Measurements from ENCODE around the gene TMX4. TPM values are rescaled to one million over a fixed set of nuclear protein-coding genes. Genes with fewer than 3 reads are reported as not detected.
"Not testable (repeated sequence)": the region's sequence is repeated elsewhere in the genome, so short reads cannot be mapped to it uniquely, and the experiment has no call there.

The TMX4 gene
- polyA plus RNA-seq, 1 donor (not counting 4 experiments of a cell fraction or from before 2014, with no cell fraction given): 5.9 TPM

DNA sequence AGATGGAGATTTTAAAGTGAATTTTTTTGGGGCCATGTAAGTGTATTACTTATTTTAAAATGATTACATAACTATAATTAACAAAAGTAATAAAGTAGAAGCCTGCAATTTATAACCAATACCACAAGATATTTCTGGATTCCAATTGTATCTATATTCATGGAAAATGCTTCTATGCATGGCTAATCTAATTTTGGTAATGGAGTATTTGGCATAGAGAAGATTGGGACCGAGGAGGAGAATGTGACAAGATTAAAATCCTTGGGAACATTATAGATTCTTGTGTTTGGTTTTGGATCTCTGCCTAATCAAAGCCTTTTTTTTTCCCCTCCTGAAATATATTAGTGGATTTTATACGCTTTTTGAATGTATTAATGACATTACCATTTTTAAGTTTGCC is 12.9 kb upstream of the TMX4 start:
- H3K27me3 ChIP-seq (ENCODE audit: control insufficient read depth, extremely low read depth, insufficient read depth, low read length): no peaks in the 10 kb centered on the region
- no peaks in the 10 kb centered on the region for H3K36me3 ChIP-seq (ENCODE audit: control insufficient read depth in 2 of 2, extremely low read depth in 1 of 2, insufficient read depth in 2 of 2, low read length in 2 of 2)
- no peaks in the 10 kb centered on the region for H3K79me2 ChIP-seq (ENCODE audit: control insufficient read depth, insufficient read depth, low read length)
- no peak for FAIRE-seq
- H2AFZ ChIP-seq (ENCODE audit: control insufficient read depth, low read length): no peak overlapping the region
- no peaks in the 10 kb centered on the region for H3K9me1 ChIP-seq (ENCODE audit: control insufficient read depth, extremely low read depth, insufficient read depth, low read length)
- H3K9me3 ChIP-seq (ENCODE audit: control insufficient read depth, low read depth, low read length): no peaks in the 10 kb centered on the region
- no peaks in the 10 kb centered on the region for H4K20me1 ChIP-seq (ENCODE audit: control insufficient read depth, extremely low read depth, insufficient read depth, low read length)
- H3K4me3 ChIP-seq (ENCODE audit: control insufficient read depth in 2 of 3, extremely low read depth in 1 of 3, insufficient read depth in 2 of 3, low read depth in 1 of 3, low read length in 3 of 3): no peak overlapping the region
- no peaks in the 10 kb centered on the region for H3K4me1 ChIP-seq (ENCODE audit: control insufficient read depth, extremely low read depth, insufficient read depth, low read length)
- DNase-seq (ENCODE audit: low read depth, low spot score): no peak
- no peak overlapping the region for H3K9ac ChIP-seq (ENCODE audit: control insufficient read depth, extremely low read depth, insufficient read depth, low read length)
- dilution Hi-C loops (cut with MboI; ENCODE audit: extremely low pct_ligation_motif_present, low sequenced_read_pairs): loop anchor here (25.0 kb wide), 1 partner anchor 680 kb away; no protein-coding TSS in a partner anchor
- TF ChIP-seq EZH2 (IDR thresholded peaks at IDR 0.05; ENCODE audit: low read length): no peak
- TF ChIP-seq, protein P1, sequence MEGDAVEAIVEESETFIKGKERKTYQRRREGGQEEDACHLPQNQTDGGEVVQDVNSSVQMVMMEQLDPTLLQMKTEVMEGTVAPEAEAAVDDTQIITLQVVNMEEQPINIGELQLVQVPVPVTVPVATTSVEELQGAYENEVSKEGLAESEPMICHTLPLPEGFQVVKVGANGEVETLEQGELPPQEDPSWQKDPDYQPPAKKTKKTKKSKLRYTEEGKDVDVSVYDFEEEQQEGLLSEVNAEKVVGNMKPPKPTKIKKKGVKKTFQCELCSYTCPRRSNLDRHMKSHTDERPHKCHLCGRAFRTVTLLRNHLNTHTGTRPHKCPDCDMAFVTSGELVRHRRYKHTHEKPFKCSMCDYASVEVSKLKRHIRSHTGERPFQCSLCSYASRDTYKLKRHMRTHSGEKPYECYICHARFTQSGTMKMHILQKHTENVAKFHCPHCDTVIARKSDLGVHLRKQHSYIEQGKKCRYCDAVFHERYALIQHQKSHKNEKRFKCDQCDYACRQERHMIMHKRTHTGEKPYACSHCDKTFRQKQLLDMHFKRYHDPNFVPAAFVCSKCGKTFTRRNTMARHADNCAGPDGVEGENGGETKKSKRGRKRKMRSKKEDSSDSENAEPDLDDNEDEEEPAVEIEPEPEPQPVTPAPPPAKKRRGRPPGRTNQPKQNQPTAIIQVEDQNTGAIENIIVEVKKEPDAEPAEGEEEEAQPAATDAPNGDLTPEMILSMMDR (optimal IDR thresholded peaks at IDR 0.05 in 1 of 3, IDR thresholded peaks at IDR 0.05 in 1 of 3, conservative IDR thresholded peaks at IDR 0.05 in 1 of 3; ENCODE audit: extremely low read depth in 1 of 3, insufficient read depth in 2 of 3, low read length in 3 of 3): no peak
- no peak overlapping the region for H3K27ac ChIP-seq (ENCODE audit: control insufficient read depth, insufficient read depth, low read length)
- no peak overlapping the region for H3K4me2 ChIP-seq (ENCODE audit: control insufficient read depth, extremely low read depth, insufficient read depth, low read depth, low read length)

DNA sequence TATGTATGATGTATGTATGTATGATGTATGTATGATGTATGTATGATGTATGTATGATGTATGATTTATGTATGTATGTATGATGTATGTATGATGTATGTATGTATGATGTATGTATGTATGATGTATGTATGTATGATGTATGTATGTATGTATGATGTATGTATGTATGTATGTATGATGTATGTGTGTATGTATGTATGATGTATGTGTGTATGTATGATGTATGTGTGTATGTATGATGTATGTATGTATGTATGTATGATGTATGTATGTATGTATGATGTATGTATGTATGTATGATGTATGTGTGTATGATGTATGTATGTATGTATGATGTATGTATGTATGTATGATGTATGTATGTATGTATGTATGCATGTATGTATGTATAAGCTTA is 12.0 kb upstream of the TMX4 start:
- FAIRE-seq: not testable (repeated sequence)
- dilution Hi-C loops (cut with MboI; ENCODE audit: extremely low pct_ligation_motif_present, low sequenced_read_pairs): loop anchor here (25.0 kb wide), 1 partner anchor 681 kb away; no protein-coding TSS in a partner anchor

More for the DNA sequence above, 12.0 kb upstream of the TMX4 start:
- H3K4me2 ChIP-seq (ENCODE audit: control insufficient read depth, extremely low read depth, insufficient read depth, low read depth, low read length); H4K20me1 ChIP-seq (ENCODE audit: control insufficient read depth, extremely low read depth, insufficient read depth, low read length); H3K79me2 ChIP-seq (ENCODE audit: control insufficient read depth, insufficient read depth, low read length); DNase-seq (ENCODE audit: low read depth, low spot score); H3K27ac ChIP-seq (ENCODE audit: control insufficient read depth, insufficient read depth, low read length); H3K36me3 ChIP-seq (ENCODE audit: control insufficient read depth in 2 of 2, extremely low read depth in 1 of 2, insufficient read depth in 2 of 2, low read length in 2 of 2); H3K9me3 ChIP-seq (ENCODE audit: control insufficient read depth, low read depth, low read length); H3K9me1 ChIP-seq (ENCODE audit: control insufficient read depth, extremely low read depth, insufficient read depth, low read length); H3K27me3 ChIP-seq (ENCODE audit: control insufficient read depth, extremely low read depth, insufficient read depth, low read length); H2AFZ ChIP-seq (ENCODE audit: control insufficient read depth, low read length); H3K9ac ChIP-seq (ENCODE audit: control insufficient read depth, extremely low read depth, insufficient read depth, low read length); H3K4me3 ChIP-seq (ENCODE audit: control insufficient read depth in 2 of 3, extremely low read depth in 1 of 3, insufficient read depth in 2 of 3, low read depth in 1 of 3, low read length in 3 of 3); H3K4me1 ChIP-seq (ENCODE audit: control insufficient read depth, extremely low read depth, insufficient read depth, low read length): not testable (repeated sequence)

Measured in keratinocyte (primary cell).